Thyroid gland (tissue), 4 donors: Measurements from ENCODE around the gene CAPN5. TPM values are rescaled to one million over a fixed set of nuclear protein-coding genes. Genes with fewer than 3 reads are reported as not detected.

Experiments used
- DNase-seq, 2 donors: peaks; one replicate each; pipeline ENCODE4 v3.0.0-alpha.2; 2019
- H3K27ac ChIP-seq, 3 donors: fragments of 200-600 bp; sonication (generic); 1 replicate in 2 of 3; 2 replicates in 1 of 3; pipeline ENCODE4 v1.5.1; 2016 to 2019; ENCODE audit warnings: mild to moderate bottlenecking in 1 of 3, moderate library complexity in 1 of 3
- H3K27me3 ChIP-seq: fragments of 200-600 bp; sonication (generic); one replicate; pipeline ENCODE4 v1.5.1; 2019
- H3K36me3 ChIP-seq, 2 donors: fragments of 200-600 bp; sonication (generic); one replicate each; pipeline ENCODE4 v1.5.1; 2016 to 2019
- H3K4me1 ChIP-seq, 2 donors: fragments of 200-600 bp; sonication (generic); one replicate each; pipeline ENCODE4 v1.5.1; 2017 to 2019
- H3K4me3 ChIP-seq, 3 donors: fragments of 200-600 bp; sonication (generic); replicated peaks in 1 of 3; 1 replicate in 2 of 3; 2 replicates in 1 of 3; pipeline ENCODE4 v1.5.1; 2016; ENCODE audit warnings: mild to moderate bottlenecking in 1 of 3
- H3K9me3 ChIP-seq: fragments of 200-600 bp; sonication (generic); one replicate; pipeline ENCODE4 v1.5.1; 2017
- CTCF ChIP-seq, 6 experiments: fragments of 200-600 bp in 3 of 6; fragments of 450-650 bp in 3 of 6; sonication (generic) in 3 of 6; IDR thresholded peaks; one replicate each; pipeline ENCODE4 v1.5.1; 2016 to 2019; ENCODE audit warnings: antibody characterized with exemption in 6 of 6, mild to moderate bottlenecking in 2 of 6, inconsistent platforms in 1 of 6, moderate library complexity in 1 of 6
- POLR2A ChIP-seq, 2 donors: fragments of 450-650 bp; IDR thresholded peaks; one replicate each; pipeline ENCODE4 v1.6.1; 2017; ENCODE audit warnings: antibody characterized with exemption in 2 of 2, mild to moderate bottlenecking in 2 of 2, moderate library complexity in 1 of 2
- WGBS, 2 donors: methylation state at CpG; one replicate each; pipeline ENCODE4 v1.1.5; 2017; 5-methylcytosine and 5-hydroxymethylcytosine counted together
- intact Hi-C: fragments of 100-400 bp; cut with DNase I; formaldehyde crosslinking; loops from one replicate; pipeline ENCODE4 v1.15.1; 2023
- total RNA-seq, 4 donors: library from RNA; depleted of rRNA; stranded (reverse); fragments of >200 nt; gene quantifications; one replicate each; pipeline ENCODE4 v1.2.3, GENCODE V29; 2016

CAPN5 gene
- total RNA-seq, 4 donors from 2014 or later = 3.0 to 5.6 (median 4.1) TPM

GRCh38 chr11:77053217-77054015 is 13.4 kb upstream of the CAPN5 start:
- intact Hi-C loops = no loop called here
- Histone ChIP-seq H3K27me3 (no peaks in the 10 kb centered on the region), H3K9me3 (no peaks in the 10 kb centered on the region), H3K27ac (no peak overlapping the region), H3K4me3 (no peak overlapping the region), H3K4me1 (no peaks in the 10 kb centered on the region), H3K36me3 (no peaks in the 10 kb centered on the region)
- no peak for DNase-seq
- WGBS, 2 donors = 80 to 91% methylated on average over 13 to 14 of the region's 14 CpGs
- TF ChIP-seq POLR2A (IDR thresholded peaks at IDR 0.05) (no peak), CTCF (IDR thresholded peaks at IDR 0.05) (no peak)

GRCh38 chr11:77054084-77054483 is 12.7 kb upstream of the CAPN5 start:
- H3K9me3 ChIP-seq = no peaks in the 10 kb centered on the region
- DNase-seq = no peak
- H3K4me3 ChIP-seq = no peak overlapping the region
- H3K36me3 ChIP-seq = no peaks in the 10 kb centered on the region
- no peaks in the 10 kb centered on the region for H3K27me3 ChIP-seq
- no peaks in the 10 kb centered on the region for H3K4me1 ChIP-seq
- TF ChIP-seq POLR2A (IDR thresholded peaks at IDR 0.05) (no peak), CTCF (IDR thresholded peaks at IDR 0.05) (no peak)
- WGBS, 2 donors = 57 to 79% methylated on average over 1 of the region's 1 CpG
- intact Hi-C loops = no loop called here
- H3K27ac ChIP-seq = no peak overlapping the region

- no peaks in the 10 kb centered on the region for H3K4me1 ChIP-seq
- no peaks in the 10 kb centered on the region for H3K9me3 ChIP-seq
- H3K27ac ChIP-seq = no peak overlapping the region
- no peaks in the 10 kb centered on the region for H3K36me3 ChIP-seq
- 62 to 78% methylated on average over 2 of the region's 2 CpGs for WGBS, 2 donors
- TF ChIP-seq CTCF (IDR thresholded peaks at IDR 0.05) (no peak), POLR2A (IDR thresholded peaks at IDR 0.05) (no peak)
- H3K4me3 ChIP-seq = no peak overlapping the region
- no peaks in the 10 kb centered on the region for H3K27me3 ChIP-seq
- DNase-seq = no peak
- intact Hi-C loops = no loop called here
These were observed 11.6 kb upstream of the CAPN5 start for GRCh38 chr11:77055101-77055561.

- H3K27me3 ChIP-seq = no peaks in the 10 kb centered on the region
- no peak for DNase-seq
- H3K4me1 ChIP-seq = no peaks in the 10 kb centered on the region
- H3K9me3 ChIP-seq = no peaks in the 10 kb centered on the region
- intact Hi-C loops = no loop called here
- TF ChIP-seq CTCF (IDR thresholded peaks at IDR 0.05) (no peak), POLR2A (IDR thresholded peaks at IDR 0.05) (no peak)
- H3K36me3 ChIP-seq = no peaks in the 10 kb centered on the region
- H3K4me3 ChIP-seq = no peak overlapping the region
- 92 to 97% methylated on average over 5 of the region's 5 CpGs for WGBS, 2 donors
- no peak overlapping the region for H3K27ac ChIP-seq
These were observed 10.9 kb upstream of the CAPN5 start for GRCh38 chr11:77055913-77056312.

GRCh38 chr11:77056814-77057402 is 9.9 kb upstream of the CAPN5 start:
- Histone ChIP-seq H3K27ac (no peak overlapping the region), H3K36me3 (no peaks in the 10 kb centered on the region), H3K4me1 (no peaks in the 10 kb centered on the region), H3K27me3 (no peaks in the 10 kb centered on the region), H3K9me3 (no peaks in the 10 kb centered on the region), H3K4me3 (no peak overlapping the region)
- DNase-seq = no peak
- 56 to 87% methylated on average over 2 to 3 of the region's 3 CpGs for WGBS, 2 donors
- no peak for TF ChIP-seq CTCF (IDR thresholded peaks at IDR 0.05)
- TF ChIP-seq POLR2A (IDR thresholded peaks at IDR 0.05) = no peak
- intact Hi-C loops = no loop called here
